Cardiac muscle cell (in vitro differentiated cells and primary cell): ENCODE results near the gene LRRTM3. TPM values are rescaled to one million over a fixed set of nuclear protein-coding genes. Genes with fewer than 3 reads are reported as not detected.

Experiments
- DNase-seq, 2 donors: peaks; one replicate each; pipeline versions ENCODE4 v3.0.0 to v3.0.0-alpha.2; 2010 to 2017; ENCODE audit warnings: low read depth in 1 of 2, low spot score in 1 of 2
- H3K27ac ChIP-seq: fragments of 200-600 bp; sonication (generic); 2 replicates; pipeline ENCODE4 v1.5.1; 2016
- H3K27me3 ChIP-seq: fragments of 200-600 bp; sonication (generic); 2 replicates; pipeline ENCODE4 v1.6.0; 2016; ENCODE audit warnings: control low read depth
- H3K36me3 ChIP-seq: fragments of 200-600 bp; sonication (generic); 2 replicates; pipeline ENCODE4 v1.5.1; 2016; ENCODE audit warnings: control low read depth
- H3K4me1 ChIP-seq: fragments of 200-600 bp; sonication (generic); 2 replicates; pipeline ENCODE4 v1.8.1; 2017; ENCODE audit warnings: low read depth, mild to moderate bottlenecking, mixed run types
- H3K4me3 ChIP-seq: fragments of 200-600 bp; sonication (generic); 2 replicates; pipeline ENCODE4 v1.5.1; 2016; ENCODE audit warnings: mild to moderate bottlenecking
- H3K9me3 ChIP-seq: fragments of 200-600 bp; sonication (generic); 2 replicates; pipeline ENCODE4 v1.5.1; 2017; ENCODE audit warnings: low read depth, mild to moderate bottlenecking, control low read depth
- CTCF ChIP-seq: IDR thresholded peaks from 2 replicates; pipeline ENCODE4 v1.5.1; 2012; ENCODE audit warnings: low read depth, mild to moderate bottlenecking, low read length
- polyA plus RNA-seq: library from polyadenylated mRNA; unstranded; fragments of >200 nt; fragmentation: Nextera tagmentation; extraction: Ambion mirVana; gene quantifications from 2 replicates; pipeline ENCODE4 v1.2.1, GENCODE V29; 2016
- total RNA-seq: library from RNA; depleted of rRNA; stranded (reverse); fragments of >200 nt; gene quantifications from 2 replicates; pipeline ENCODE4 v1.2.3, GENCODE V29; 2016

Gene LRRTM3
- 0.98 and 2.5 TPM in 2 replicates for total RNA-seq
- polyA plus RNA-seq, result 2.8 and 3.6 TPM in 2 replicates

- Histone ChIP-seq H3K27ac (no peak within 1 kb of the TSS), H3K4me1 (peaks cover 10% of the 10 kb centered on the region), H3K27me3 (no peaks in the 10 kb centered on the region), H3K9me3 (no peaks in the 10 kb centered on the region), H3K36me3 (no peaks in the 10 kb centered on the region), H3K4me3 (peak within 1 kb of the TSS; percentile 5)
- DNase-seq, result peak; percentile 79 to 89
- TF ChIP-seq CTCF, result peak; percentile 76
Observed at GRCh38 chr10:66925896-66926715, at the start of gene LRRTM3. Gene LRRTM3 (plus strand): TSS chr10:66926036.

GRCh38 chr10:66877361-66877760 lies 48.5 kb upstream of the LRRTM3 start:
- Histone ChIP-seq H3K4me3 (no peak overlapping the region), H3K36me3 (no peaks in the 10 kb centered on the region), H3K4me1 (peaks cover 50% of the 10 kb centered on the region), H3K27me3 (no peaks in the 10 kb centered on the region), H3K27ac (peak overlapping the region; percentile 81), H3K9me3 (no peaks in the 10 kb centered on the region)
- DNase-seq, result no peak
- no peak for TF ChIP-seq CTCF

GRCh38 chr10:66880292-66880691 lies 45.5 kb upstream of the LRRTM3 start:
- no peak overlapping the region for H3K4me3 ChIP-seq
- H3K27ac ChIP-seq, result peak overlapping the region; percentile 81
- DNase-seq, result no peak
- H3K4me1 ChIP-seq, result peaks cover 55% of the 10 kb centered on the region
- TF ChIP-seq CTCF, result no peak
- no peaks in the 10 kb centered on the region for H3K27me3 ChIP-seq
- H3K9me3 ChIP-seq, result no peaks in the 10 kb centered on the region
- no peaks in the 10 kb centered on the region for H3K36me3 ChIP-seq

- no peak for TF ChIP-seq CTCF
- no peak for DNase-seq
- no peaks in the 10 kb centered on the region for H3K27me3 ChIP-seq
- no peak overlapping the region for H3K4me3 ChIP-seq
- H3K27ac ChIP-seq, result peak overlapping the region; percentile 81
- no peaks in the 10 kb centered on the region for H3K9me3 ChIP-seq
- no peaks in the 10 kb centered on the region for H3K36me3 ChIP-seq
- H3K4me1 ChIP-seq, result peaks cover 55% of the 10 kb centered on the region
Observed at GRCh38 chr10:66880826-66881225, 45.0 kb upstream of the LRRTM3 start.

- Histone ChIP-seq H3K9me3 (no peaks in the 10 kb centered on the region), H3K36me3 (no peaks in the 10 kb centered on the region), H3K27ac (no peak overlapping the region), H3K4me3 (no peak overlapping the region), H3K4me1 (peaks cover 47% of the 10 kb centered on the region), H3K27me3 (no peaks in the 10 kb centered on the region)
- no peak for DNase-seq
- no peak for TF ChIP-seq CTCF
Observed at GRCh38 chr10:66881814-66882213, 44.0 kb upstream of the LRRTM3 start.
